Left forelimb (tissue), 1 donor: ENCODE results near the gene RAPGEF5.
"Not testable (repeated sequence)": the region's sequence is repeated elsewhere in the genome, so short reads cannot be mapped to it uniquely, and the experiment has no call there.

Experiments used
- DNase-seq: peaks from one replicate; pipeline ENCODE4 v3.0.0-alpha.2; 2018; ENCODE audit warnings: low spot score

RAPGEF5 gene

GRCh38 chr7:22117222-22117621, 239.7 kb downstream of the RAPGEF5 start:
- no peak for DNase-seq

GRCh38 chr7:22116451-22117030, 240.4 kb downstream of the RAPGEF5 start:
- peak; percentile 17 for DNase-seq

GRCh38 chr7:22115689-22116088, 241.3 kb downstream of the RAPGEF5 start:
- DNase-seq: peak; percentile 26

GRCh38 chr7:22114440-22114981, 242.4 kb downstream of the RAPGEF5 start:
- peak; percentile 47 for DNase-seq

GRCh38 chr7:22113041-22113440, 243.9 kb downstream of the RAPGEF5 start:
- DNase-seq: peak; percentile 28

GRCh38 chr7:22111661-22112060, 245.3 kb downstream of the RAPGEF5 start:
- peak; percentile 11 for DNase-seq

GRCh38 chr7:22110881-22111280, 246.1 kb downstream of the RAPGEF5 start:
- peak; percentile 31 for DNase-seq

- peak; percentile 81 for DNase-seq
Observed at GRCh38 chr7:22110227-22110839, 246.6 kb downstream of the RAPGEF5 start.

- DNase-seq: no peak
Observed at GRCh38 chr7:22109761-22110160, 247.2 kb downstream of the RAPGEF5 start.

GRCh38 chr7:22108151-22108845, 248.7 kb downstream of the RAPGEF5 start:
- DNase-seq: peak; percentile 33

GRCh38 chr7:22105550-22105949, 251.4 kb downstream of the RAPGEF5 start:
- DNase-seq: no peak

- no peak for DNase-seq
Observed at GRCh38 chr7:22094413-22095342, 262.3 kb downstream of the RAPGEF5 start.

GRCh38 chr7:22093936-22094335, 263.0 kb downstream of the RAPGEF5 start:
- no peak for DNase-seq

GRCh38 chr7:22093001-22093400, 264.0 kb downstream of the RAPGEF5 start:
- peak; percentile 73 for DNase-seq

GRCh38 chr7:22090958-22091525, 265.9 kb downstream of the RAPGEF5 start:
- DNase-seq: not testable (repeated sequence)

GRCh38 chr7:22090512-22090911, 266.4 kb downstream of the RAPGEF5 start:
- DNase-seq: no peak

- DNase-seq: no peak
Observed at GRCh38 chr7:22090107-22090506, 266.8 kb downstream of the RAPGEF5 start.

GRCh38 chr7:22088827-22089226, 268.1 kb downstream of the RAPGEF5 start:
- DNase-seq: no peak

- DNase-seq: no peak
Observed at GRCh38 chr7:22087861-22088260, 269.1 kb downstream of the RAPGEF5 start.

- no peak for DNase-seq
Observed at GRCh38 chr7:22083704-22084240, 273.2 kb downstream of the RAPGEF5 start.
